AG09319 (cell line): ENCODE measurements around the gene OR13C4.

ENCODE experiments used
- DNase-seq: peaks from one replicate; pipeline ENCODE4 v3.0.0-alpha.2; 2010; ENCODE audit warnings: low read depth; ENCODE audit errors: extremely low read depth
- CTCF ChIP-seq: IDR thresholded peaks from 2 replicates; pipeline ENCODE4 v1.5.1; 2011; ENCODE audit warnings: low read depth, mild to moderate bottlenecking, inconsistent platforms, low read length, moderate library complexity

Gene OR13C4

DNA sequence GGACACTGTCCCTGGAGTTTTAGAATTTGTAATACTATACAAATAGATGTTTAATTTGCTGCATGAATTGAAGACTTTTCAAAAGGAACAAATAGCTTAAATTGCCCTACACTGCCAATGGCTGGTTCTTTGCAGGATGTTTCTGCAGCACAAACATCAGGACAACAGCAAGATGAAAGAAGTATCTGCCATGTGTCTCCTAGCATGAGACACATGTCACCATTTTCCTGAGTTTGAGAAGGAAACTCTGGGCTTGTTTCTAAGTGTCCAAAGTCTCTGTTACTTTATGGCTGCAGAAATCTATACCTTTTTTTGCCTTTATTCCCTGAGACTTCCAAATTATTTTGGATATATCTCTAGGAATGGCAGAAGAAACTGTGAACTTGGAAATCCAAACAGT is 23.6 kb downstream of the OR13C4 start:
- DNase-seq, result no peak
- no peak for TF ChIP-seq CTCF

- DNase-seq, result no peak
- TF ChIP-seq CTCF, result no peak
Measured at GRCh38 chr9:104494808-104495207, 32.2 kb downstream of the OR13C4 start.

- no peak for DNase-seq
- TF ChIP-seq CTCF, result no peak
Measured at GRCh38 chr9:104485014-104485413, 42.0 kb downstream of the OR13C4 start.

DNA sequence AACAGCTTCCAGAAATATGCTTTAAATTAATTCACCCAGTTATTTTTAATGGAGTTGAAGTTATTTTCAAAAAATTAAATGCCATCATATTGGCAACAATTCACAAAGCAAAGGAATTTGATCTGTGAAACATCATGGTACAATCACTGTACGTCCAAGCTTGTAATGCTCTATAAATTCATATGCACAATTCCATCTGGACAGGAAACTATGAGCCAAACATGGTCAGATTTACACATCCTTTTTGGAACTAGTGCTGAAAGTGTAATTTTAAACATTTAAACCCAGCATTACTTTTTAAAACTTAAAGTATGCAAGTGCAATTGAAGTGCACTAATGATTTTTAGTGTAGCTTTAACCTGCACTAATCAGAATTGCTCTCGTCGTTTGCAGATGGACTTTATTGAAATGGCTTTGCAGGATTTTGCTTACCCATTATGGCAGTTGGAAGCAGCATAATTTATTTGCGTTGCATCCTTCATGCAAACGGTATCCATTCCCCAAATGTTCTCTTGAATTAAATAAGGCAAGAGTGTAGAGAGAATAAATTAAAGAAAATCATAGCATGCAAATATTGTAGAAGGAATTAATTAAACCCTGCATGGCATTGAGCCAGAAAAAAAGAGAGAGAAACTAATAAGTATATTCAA is 44.0 kb downstream of the OR13C4 start:
- TF ChIP-seq CTCF, result no peak
- no peak for DNase-seq
